T1000 (cell line): ENCODE results near the gene ELP2.
"Not testable (repeated sequence)": the region's sequence is repeated elsewhere in the genome, so short reads cannot be mapped to it uniquely, and the experiment has no call there.

Experiments
- DNase-seq: peaks from one replicate; lab custom pipeline; 2025; ENCODE audit warnings: mixed read lengths; lab: John Stamatoyannopoulos, UW

ELP2 gene

GRCh38 chr18:36129300-36130038 is at the start of gene ELP2, which contains the start of gene SLC39A6:
Gene ELP2, plus strand, starts transcription at chr18:36129899. Its CDS starts 35 bp downstream, at chr18:36129934.
Gene SLC39A6, minus strand, starts transcription at chr18:36129340. Its CDS starts 2,333 bp downstream, at chr18:36127007.
- peak; percentile 80 for DNase-seq

GRCh38 chr18:36081118-36081517 is 48.6 kb upstream of the ELP2 start:
- DNase-seq, result not testable (repeated sequence)

GRCh38 chr18:36083729-36084128 is 46.0 kb upstream of the ELP2 start:
- no peak for DNase-seq

- no peak for DNase-seq
These were observed 44.5 kb upstream of the ELP2 start for GRCh38 chr18:36085195-36085594.

GRCh38 chr18:36086186-36086585 is 43.5 kb upstream of the ELP2 start:
- DNase-seq, result no peak

- no peak for DNase-seq
These were observed 41.4 kb upstream of the ELP2 start for GRCh38 chr18:36088256-36088655.

GRCh38 chr18:36089001-36089400 is 40.7 kb upstream of the ELP2 start:
- DNase-seq, result no peak

- DNase-seq, result not testable (repeated sequence)
These were observed 37.6 kb upstream of the ELP2 start for GRCh38 chr18:36092116-36092515.

GRCh38 chr18:36094431-36094830 is 35.3 kb upstream of the ELP2 start:
- DNase-seq, result no peak

- no peak for DNase-seq
These were observed 33.7 kb upstream of the ELP2 start for GRCh38 chr18:36095936-36096519.

- no peak for DNase-seq
These were observed 32.7 kb upstream of the ELP2 start for GRCh38 chr18:36096955-36097354.

- DNase-seq, result no peak
These were observed 30.4 kb upstream of the ELP2 start for GRCh38 chr18:36099311-36099710.

- DNase-seq, result no peak
These were observed 27.8 kb upstream of the ELP2 start for GRCh38 chr18:36101943-36102342.

GRCh38 chr18:36104749-36105148 is 24.9 kb upstream of the ELP2 start:
- no peak for DNase-seq

- no peak for DNase-seq
These were observed 22.2 kb upstream of the ELP2 start for GRCh38 chr18:36107477-36107876.

GRCh38 chr18:36108196-36108595 is 21.5 kb upstream of the ELP2 start:
- no peak for DNase-seq

GRCh38 chr18:36108601-36109000 is 21.1 kb upstream of the ELP2 start:
- no peak for DNase-seq

GRCh38 chr18:36109737-36110136 is 20.0 kb upstream of the ELP2 start:
- DNase-seq, result no peak

- DNase-seq, result no peak
These were observed 17.4 kb upstream of the ELP2 start for GRCh38 chr18:36112302-36112701.

- DNase-seq, result no peak
These were observed 15.4 kb upstream of the ELP2 start for GRCh38 chr18:36114251-36114650.

GRCh38 chr18:36114738-36115137 is 15.0 kb upstream of the ELP2 start:
- DNase-seq, result no peak

- DNase-seq, result not testable (repeated sequence)
These were observed 12.9 kb upstream of the ELP2 start for GRCh38 chr18:36116771-36117170.

- DNase-seq, result no peak
These were observed 9.4 kb upstream of the ELP2 start for GRCh38 chr18:36120297-36120696.

GRCh38 chr18:36124841-36125240 is 4.9 kb upstream of the ELP2 start:
- no peak for DNase-seq
